ENCODE data around the gene LCA5L.

LCA5L gene

DNA sequence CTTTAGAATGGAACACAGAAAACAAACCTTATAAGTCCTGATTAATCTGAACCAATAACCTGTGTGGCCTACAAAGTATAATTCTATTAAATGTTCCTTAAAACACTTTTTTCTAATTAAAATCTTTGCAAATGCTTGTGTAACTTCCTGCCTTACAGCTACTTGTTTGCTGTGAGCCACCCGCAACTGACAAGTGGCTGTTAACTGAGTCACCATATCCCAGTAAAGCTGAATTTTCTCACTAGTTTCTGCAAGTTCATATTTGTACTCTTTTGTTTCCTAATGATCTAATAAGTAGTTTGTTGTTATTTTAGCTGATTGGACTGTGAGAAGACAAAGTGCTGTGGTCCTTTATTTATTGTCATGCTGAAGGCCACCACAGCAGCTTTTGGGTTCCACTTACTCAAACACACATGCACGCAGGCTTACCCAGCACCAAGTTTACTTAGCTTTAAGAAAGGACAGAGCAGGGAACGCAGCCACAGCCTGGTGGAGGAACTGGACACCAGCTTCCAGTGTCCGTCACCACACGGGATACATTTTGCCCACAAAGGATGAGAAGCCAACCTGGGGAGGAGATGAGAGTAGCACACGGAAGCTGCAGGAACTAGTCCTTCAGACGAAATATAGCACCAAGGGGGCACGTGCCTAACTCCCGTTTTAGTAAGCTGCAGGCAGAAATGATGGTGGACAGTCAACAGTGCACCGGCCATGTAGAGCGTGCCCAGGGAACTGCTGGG lies 47.8 kb downstream of the LCA5L start:
- POLR2A ChIA-PET = interaction anchor here (1.2 kb wide), 1 partner anchor 18 kb away, joined by 3 read pairs; a partner anchor contains a TSS
- CTCF ChIA-PET = interaction anchor here (0.6 to 0.7 kb wide), 3 partner anchors 10 to 397 kb away, joined by 3 to 5 read pairs (median 4); no protein-coding TSS in a partner anchor
- DNase-seq (ENCODE audit: extremely low spot score) = no peak
- TF ChIP-seq ZNF384 (IDR thresholded peaks at IDR 0.05) (no peak), HDGF (IDR thresholded peaks at IDR 0.05; ENCODE audit: borderline replicate concordance) (no peak), ELF4 (IDR thresholded peaks at IDR 0.05) (no peak), FOXM1 (IDR thresholded peaks at IDR 0.05; ENCODE audit: borderline replicate concordance) (no peak), TARDBP (IDR thresholded peaks at IDR 0.05) (no peak), LEF1 (IDR thresholded peaks at IDR 0.05; ENCODE audit: borderline replicate concordance) (no peak), L3MBTL2 (conservative IDR thresholded peaks at IDR 0.05) (no peak), SUZ12 (IDR thresholded peaks at IDR 0.05) (no peak), CTBP1 (IDR thresholded peaks at IDR 0.05; ENCODE audit: borderline replicate concordance) (no peak), NFRKB (IDR thresholded peaks at IDR 0.05) (no peak), SP1 (IDR thresholded peaks at IDR 0.05) (no peak), FOXK2 (IDR thresholded peaks at IDR 0.05) (no peak)
- TF ChIP-seq, protein P1, sequence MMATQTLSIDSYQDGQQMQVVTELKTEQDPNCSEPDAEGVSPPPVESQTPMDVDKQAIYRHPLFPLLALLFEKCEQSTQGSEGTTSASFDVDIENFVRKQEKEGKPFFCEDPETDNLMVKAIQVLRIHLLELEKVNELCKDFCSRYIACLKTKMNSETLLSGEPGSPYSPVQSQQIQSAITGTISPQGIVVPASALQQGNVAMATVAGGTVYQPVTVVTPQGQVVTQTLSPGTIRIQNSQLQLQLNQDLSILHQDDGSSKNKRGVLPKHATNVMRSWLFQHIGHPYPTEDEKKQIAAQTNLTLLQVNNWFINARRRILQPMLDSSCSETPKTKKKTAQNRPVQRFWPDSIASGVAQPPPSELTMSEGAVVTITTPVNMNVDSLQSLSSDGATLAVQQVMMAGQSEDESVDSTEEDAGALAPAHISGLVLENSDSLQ (IDR thresholded peaks at IDR 0.05) = no peak

DNA sequence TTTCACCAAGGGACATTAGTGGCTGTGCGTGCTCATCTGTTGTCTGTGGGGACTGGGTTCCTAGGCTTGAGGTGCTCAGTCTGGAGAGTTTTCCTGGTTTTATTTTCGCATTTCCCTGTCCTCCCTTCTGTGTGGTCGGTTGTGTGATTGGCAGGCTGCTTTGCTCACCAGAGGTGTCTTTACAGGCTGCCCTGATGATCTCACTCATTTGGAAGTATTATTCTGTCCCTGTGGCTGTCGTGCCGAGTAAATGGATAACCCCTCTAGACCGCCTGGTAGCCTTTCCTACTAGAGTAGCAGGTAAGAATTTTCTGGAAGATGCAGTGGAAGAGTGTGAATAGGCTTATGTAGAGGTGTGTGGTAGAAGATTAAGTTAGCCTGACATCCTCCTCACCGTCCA lies 52.6 kb downstream of the LCA5L start:
- TF ChIP-seq ZNF384 (IDR thresholded peaks at IDR 0.05) (no peak), ARNT (IDR thresholded peaks at IDR 0.05) (no peak), TARDBP (IDR thresholded peaks at IDR 0.05) (no peak), SP1 (IDR thresholded peaks at IDR 0.05) (no peak), SUZ12 (IDR thresholded peaks at IDR 0.05) (no peak), ELF4 (IDR thresholded peaks at IDR 0.05) (no peak), LEF1 (IDR thresholded peaks at IDR 0.05; ENCODE audit: borderline replicate concordance) (no peak), BHLHE40 (IDR thresholded peaks at IDR 0.05; ENCODE audit: borderline replicate concordance) (no peak), FOXA1 (IDR thresholded peaks at IDR 0.05) (no peak), CTBP1 (IDR thresholded peaks at IDR 0.05; ENCODE audit: borderline replicate concordance) (no peak), NFRKB (IDR thresholded peaks at IDR 0.05) (no peak), FOXM1 (IDR thresholded peaks at IDR 0.05; ENCODE audit: borderline replicate concordance) (no peak), L3MBTL2 (conservative IDR thresholded peaks at IDR 0.05) (no peak), FOXK2 (IDR thresholded peaks at IDR 0.05) (no peak), HDGF (IDR thresholded peaks at IDR 0.05; ENCODE audit: borderline replicate concordance) (no peak)
- TF ChIP-seq, protein P1 (IDR thresholded peaks at IDR 0.05) = no peak
- no peak for DNase-seq (ENCODE audit: extremely low spot score)
- POLR2A ChIA-PET = interaction anchor here (1.8 kb wide), 1 partner anchor 13 kb away, joined by 7 read pairs; a partner anchor contains a TSS
- CTCF ChIA-PET = interaction anchor here (1.4 kb wide), 1 partner anchor 19 kb away, joined by 3 read pairs; no protein-coding TSS in a partner anchor

DNA sequence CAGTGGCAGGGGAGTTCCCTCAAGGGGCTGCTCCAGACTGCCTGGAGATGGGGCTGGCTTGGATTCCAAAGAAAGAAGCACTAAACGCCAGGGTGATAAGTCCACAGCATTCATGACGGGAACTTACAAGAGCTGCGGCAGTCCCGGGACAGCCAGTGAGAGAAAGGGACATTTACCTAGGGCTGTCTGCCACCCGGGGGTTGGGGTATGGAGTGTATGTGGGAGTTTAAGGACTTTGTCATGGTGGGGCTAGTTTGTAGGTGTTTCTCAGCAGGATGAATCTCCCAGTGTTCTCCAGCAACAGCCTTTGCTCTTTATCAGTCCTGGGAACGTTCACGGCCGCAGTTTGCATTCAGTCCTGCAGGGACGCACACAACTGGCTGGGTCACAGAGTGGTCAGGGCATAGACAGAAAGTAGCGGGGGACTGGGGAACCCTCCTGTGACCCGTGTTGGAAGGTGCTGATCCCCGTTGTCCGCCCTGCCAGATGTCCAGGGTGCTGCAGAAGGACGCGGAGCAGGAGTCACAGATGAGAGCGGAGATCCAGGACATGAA lies 55.3 kb downstream of the LCA5L start:
- no peak for DNase-seq (ENCODE audit: extremely low spot score)
- TF ChIP-seq, protein P1 (IDR thresholded peaks at IDR 0.05) = no peak
- TF ChIP-seq NFRKB (IDR thresholded peaks at IDR 0.05) (no peak), L3MBTL2 (conservative IDR thresholded peaks at IDR 0.05) (no peak), HDGF (IDR thresholded peaks at IDR 0.05; ENCODE audit: borderline replicate concordance) (no peak)
- ChIA-PET CTCF (interaction anchor here (1.0 kb wide), 1 partner anchor 11 kb away, joined by 3 read pairs; a partner anchor contains a TSS), POLR2A (no interaction called here)

DNA sequence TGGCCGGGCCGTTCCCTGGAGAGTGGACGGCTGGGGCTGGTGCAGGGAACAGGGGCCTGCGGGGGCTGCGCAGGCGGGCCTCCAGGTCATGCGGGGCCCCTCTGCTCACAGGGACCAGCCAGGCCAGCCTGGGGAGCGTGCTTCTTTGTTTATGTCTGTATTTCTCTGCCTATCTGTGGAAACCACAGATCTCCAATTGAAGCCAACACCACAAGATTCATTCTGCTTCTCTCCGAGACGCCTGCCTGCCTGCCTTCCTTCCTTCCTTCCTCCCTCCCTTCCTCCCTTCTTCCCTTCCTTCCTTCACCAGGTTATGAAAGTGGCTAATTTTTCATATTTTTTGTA lies 56.8 kb downstream of the LCA5L start:
- POLR2A ChIA-PET = no interaction called here
- CTCF ChIA-PET = no interaction called here
- TF ChIP-seq HDGF (IDR thresholded peaks at IDR 0.05; ENCODE audit: borderline replicate concordance) (no peak), SP1 (IDR thresholded peaks at IDR 0.05) (no peak), TARDBP (IDR thresholded peaks at IDR 0.05) (no peak), ARNT (IDR thresholded peaks at IDR 0.05) (no peak), NFRKB (IDR thresholded peaks at IDR 0.05) (no peak), FOXA1 (IDR thresholded peaks at IDR 0.05) (no peak), FOXK2 (IDR thresholded peaks at IDR 0.05) (no peak), FOXM1 (IDR thresholded peaks at IDR 0.05; ENCODE audit: borderline replicate concordance) (no peak), SUZ12 (IDR thresholded peaks at IDR 0.05) (no peak)
- TF ChIP-seq, protein P1 (IDR thresholded peaks at IDR 0.05) = no peak
- DNase-seq (ENCODE audit: extremely low spot score) = no peak

DNA sequence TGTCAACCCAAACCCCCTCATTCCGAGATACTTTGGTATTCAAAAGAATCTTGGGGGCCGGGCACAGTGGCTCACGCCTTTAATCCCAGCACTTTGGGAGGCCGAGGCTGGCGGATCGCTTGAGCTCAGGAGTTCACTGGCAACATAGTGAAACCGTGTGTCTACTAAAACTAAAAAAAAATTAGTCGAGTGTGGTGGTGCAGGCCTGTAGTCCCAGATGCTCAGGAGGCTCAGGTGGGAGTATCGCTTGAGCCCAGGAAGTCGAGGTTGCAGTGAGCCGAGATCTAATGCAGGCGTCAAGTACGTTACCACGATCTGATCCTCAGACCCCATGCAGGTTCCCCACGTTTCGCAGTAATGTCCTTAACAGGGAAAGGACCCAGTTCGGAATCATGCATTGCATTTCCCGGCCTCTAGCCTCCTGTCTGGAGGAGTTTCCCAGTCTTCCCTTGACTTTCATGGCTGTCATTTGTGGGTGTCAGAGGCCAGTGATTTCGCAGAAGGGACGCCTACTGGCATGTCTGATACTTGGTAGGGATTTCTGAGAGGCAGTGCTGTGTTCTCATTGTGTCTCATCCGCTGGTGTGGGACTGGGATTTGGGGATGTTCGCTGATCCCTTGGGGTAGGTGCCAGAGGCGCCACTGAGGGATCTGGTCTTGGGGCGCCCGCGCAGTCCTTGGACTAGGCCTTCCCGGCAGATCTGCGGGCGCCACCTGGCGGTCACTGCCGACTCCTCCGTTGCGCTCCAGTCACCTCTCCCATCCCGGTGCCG lies 57.4 kb downstream of the LCA5L start:
- POLR2A ChIA-PET = interaction anchor here (0.8 to 3.6 kb wide), 7 partner anchors 14 to 204 kb away, joined by 3 to 41 read pairs (median 17); partner anchors contain the start of genes BRWD1, HMGN1 and PSMG1
- CTCF ChIA-PET = interaction anchor here (0.9 to 1.0 kb wide), 3 partner anchors 8 to 53 kb away, joined by 3 to 4 read pairs (median 4); no protein-coding TSS in a partner anchor
- TF ChIP-seq ELF4 (IDR thresholded peaks at IDR 0.05) (peak; percentile 19; the same call in 1 of the 2 replicates), FOXA1 (IDR thresholded peaks at IDR 0.05) (no peak), SP1 (IDR thresholded peaks at IDR 0.05) (no peak), ZNF384 (IDR thresholded peaks at IDR 0.05) (no peak), CTBP1 (IDR thresholded peaks at IDR 0.05; ENCODE audit: borderline replicate concordance) (no peak), TARDBP (IDR thresholded peaks at IDR 0.05) (no peak), BHLHE40 (IDR thresholded peaks at IDR 0.05; ENCODE audit: borderline replicate concordance) (no peak), FOXK2 (IDR thresholded peaks at IDR 0.05) (no peak), SUZ12 (IDR thresholded peaks at IDR 0.05) (no peak), NFRKB (IDR thresholded peaks at IDR 0.05) (no peak), LEF1 (IDR thresholded peaks at IDR 0.05; ENCODE audit: borderline replicate concordance) (peak; percentile 60; the same call in 1 of the 2 replicates), ARNT (IDR thresholded peaks at IDR 0.05) (no peak), FOXM1 (IDR thresholded peaks at IDR 0.05; ENCODE audit: borderline replicate concordance) (no peak), L3MBTL2 (conservative IDR thresholded peaks at IDR 0.05) (peak; percentile 66)
- TF ChIP-seq, protein P1 (IDR thresholded peaks at IDR 0.05) = no peak
- DNase-seq (ENCODE audit: extremely low spot score) = peak; percentile 92

Data from HEK293T (cell line).